ENCODE data around the gene INCA1.

The INCA1 gene, protein sequence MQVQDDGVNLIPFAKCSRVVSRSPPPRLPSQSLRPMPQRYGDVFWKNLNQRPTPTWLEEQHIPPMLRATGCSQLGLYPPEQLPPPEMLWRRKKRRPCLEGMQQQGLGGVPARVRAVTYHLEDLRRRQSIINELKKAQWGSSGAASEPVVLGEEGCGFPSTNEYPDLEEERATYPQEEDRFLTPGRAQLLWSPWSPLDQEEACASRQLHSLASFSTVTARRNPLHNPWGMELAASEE

DNA sequence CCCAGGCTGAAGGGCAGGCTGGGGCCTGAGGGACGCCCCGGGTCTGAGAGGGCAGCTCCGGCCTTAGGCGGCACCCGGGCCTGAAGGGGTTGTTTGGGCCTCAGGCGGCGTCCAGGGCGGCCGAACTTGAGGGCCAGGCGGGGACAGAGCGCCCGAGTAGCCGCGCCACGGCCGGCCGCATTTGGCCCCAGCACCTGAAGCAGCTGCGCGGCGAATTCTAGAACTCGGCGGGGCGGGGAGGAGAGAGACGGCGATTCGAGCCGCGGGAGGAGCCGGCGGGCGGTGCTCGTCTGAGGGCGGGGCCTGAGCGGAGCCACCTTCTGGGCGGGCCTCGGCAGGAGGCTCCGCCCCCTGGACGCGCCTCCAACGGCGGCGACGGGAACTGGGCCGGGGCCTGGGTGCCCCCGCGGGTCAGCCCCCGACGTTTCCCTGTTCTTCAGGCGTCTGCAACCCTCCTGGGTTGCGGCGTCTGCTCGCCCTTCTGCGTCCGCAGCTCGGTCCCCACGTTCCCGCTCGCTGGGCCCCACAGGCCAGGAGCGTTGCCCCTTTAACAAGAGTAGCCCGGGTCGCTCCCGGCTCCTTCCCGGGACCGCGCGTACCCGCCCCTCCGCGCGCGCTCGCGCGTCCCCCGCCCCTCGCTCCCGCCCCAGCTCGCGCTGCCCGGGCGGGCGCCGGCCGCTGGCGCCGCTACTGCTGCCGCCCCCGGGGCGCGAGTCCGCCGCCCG is at the start of gene INCA1, which contains the start of gene KIF1C:
Gene INCA1, minus strand, starts transcription at position 221 of the 725 bp plus-strand sequence. CDS start 3,085 bp downstream, outside the sequence.
Gene KIF1C, plus strand, starts transcription at position 649 of the 725 bp plus-strand sequence. CDS start 2,297 bp downstream, outside the sequence.
- peaks cover 18% of the 10 kb centered on the region for H3K27me3 ChIP-seq (ENCODE audit: control insufficient read depth, insufficient read depth, low read length)
- no peak within 1 kb of the TSS for H3K27ac ChIP-seq (ENCODE audit: low read length)
- H3K4me1 ChIP-seq (ENCODE audit: control insufficient read depth, low read depth, low read length) = peaks cover 16% of the 10 kb centered on the region
- H3K4me3 ChIP-seq (ENCODE audit: low read length) = peak within 1 kb of the TSS; percentile 87
- H3K9ac ChIP-seq (ENCODE audit: low read length) = peak within 1 kb of the TSS; percentile 68
- H3K9me3 ChIP-seq (ENCODE audit: control insufficient read depth, low read depth, low read length) = no peaks in the 10 kb centered on the region
- H3K36me3 ChIP-seq (ENCODE audit: control insufficient read depth, low read depth, low read length) = peaks cover 15% of the 10 kb centered on the region

DNA sequence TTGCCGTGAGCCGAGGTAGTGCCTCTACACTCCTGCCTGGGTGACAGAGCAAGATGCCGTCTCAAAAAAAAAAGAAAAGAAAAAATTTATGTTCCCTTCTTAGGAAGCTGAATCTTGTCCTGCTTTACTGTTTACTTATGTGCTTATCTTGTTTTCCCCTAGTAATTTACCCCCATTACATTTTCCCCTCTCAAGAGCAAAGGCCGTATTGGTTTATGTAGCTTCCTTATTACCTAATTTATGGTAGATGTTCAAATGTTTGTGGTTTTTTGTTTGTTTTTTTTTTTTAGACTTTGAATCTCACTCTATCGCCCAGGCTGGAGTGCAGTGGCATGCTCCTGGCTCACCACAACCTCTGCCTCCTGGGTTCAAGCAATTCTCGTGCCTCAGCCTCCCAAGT is 48.2 kb upstream of the INCA1 start:
- H3K36me3 ChIP-seq (ENCODE audit: control insufficient read depth, low read depth, low read length) = no peaks in the 10 kb centered on the region
- H3K4me3 ChIP-seq (ENCODE audit: low read length) = no peak overlapping the region
- no peaks in the 10 kb centered on the region for H3K27me3 ChIP-seq (ENCODE audit: control insufficient read depth, insufficient read depth, low read length)
- no peaks in the 10 kb centered on the region for H3K9me3 ChIP-seq (ENCODE audit: control insufficient read depth, low read depth, low read length)
- no peaks in the 10 kb centered on the region for H3K4me1 ChIP-seq (ENCODE audit: control insufficient read depth, low read depth, low read length)
- no peak overlapping the region for H3K9ac ChIP-seq (ENCODE audit: low read length)
- H3K27ac ChIP-seq (ENCODE audit: low read length) = no peak overlapping the region

DNA sequence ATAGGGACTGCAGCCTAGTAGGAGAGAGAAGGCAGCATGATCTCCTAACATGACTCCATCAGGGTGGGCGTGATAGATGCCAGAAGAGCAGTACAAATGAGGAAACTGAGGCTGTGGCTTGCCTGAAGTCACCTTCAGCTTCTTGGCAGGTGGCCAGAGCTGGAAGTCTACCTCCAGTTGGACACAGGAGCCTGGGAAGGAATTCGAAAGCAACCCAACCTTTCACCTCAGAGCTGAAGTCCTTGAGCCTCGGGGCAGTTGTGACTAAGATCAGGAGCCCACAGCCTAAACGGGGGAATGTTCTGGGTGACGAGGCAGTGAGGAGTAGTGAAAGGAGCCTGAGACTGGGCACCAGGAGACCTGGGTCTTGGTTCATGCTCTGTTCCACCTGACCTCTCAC is 47.3 kb upstream of the INCA1 start:
- Histone ChIP-seq H3K27me3 (ENCODE audit: control insufficient read depth, insufficient read depth, low read length) (no peaks in the 10 kb centered on the region), H3K9me3 (ENCODE audit: control insufficient read depth, low read depth, low read length) (no peaks in the 10 kb centered on the region), H3K4me1 (ENCODE audit: control insufficient read depth, low read depth, low read length) (no peaks in the 10 kb centered on the region), H3K9ac (ENCODE audit: low read length) (no peak overlapping the region), H3K27ac (ENCODE audit: low read length) (no peak overlapping the region), H3K4me3 (ENCODE audit: low read length) (no peak overlapping the region), H3K36me3 (ENCODE audit: control insufficient read depth, low read depth, low read length) (no peaks in the 10 kb centered on the region)

DNA sequence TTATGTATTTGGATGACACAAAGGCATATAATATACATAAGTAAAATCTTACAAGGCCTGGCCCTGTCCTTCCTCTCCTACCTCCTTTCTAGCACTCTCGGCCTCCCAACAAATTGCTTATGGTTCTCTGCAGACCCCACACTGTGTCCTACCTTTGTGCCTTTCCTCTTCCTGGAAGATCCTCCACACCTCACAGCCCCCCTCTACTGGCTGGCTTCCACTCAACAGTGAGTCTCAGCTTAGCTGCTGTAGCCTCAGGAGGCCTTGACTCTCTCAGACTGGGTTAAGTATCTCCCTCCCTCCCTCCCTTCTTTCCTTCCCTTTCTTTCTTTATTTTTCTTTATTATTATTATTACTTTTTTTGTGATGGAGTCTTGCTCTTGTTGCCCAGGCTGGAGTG is 46.2 kb upstream of the INCA1 start:
- Histone ChIP-seq H3K27me3 (ENCODE audit: control insufficient read depth, insufficient read depth, low read length) (no peaks in the 10 kb centered on the region), H3K9me3 (ENCODE audit: control insufficient read depth, low read depth, low read length) (no peaks in the 10 kb centered on the region)

DNA sequence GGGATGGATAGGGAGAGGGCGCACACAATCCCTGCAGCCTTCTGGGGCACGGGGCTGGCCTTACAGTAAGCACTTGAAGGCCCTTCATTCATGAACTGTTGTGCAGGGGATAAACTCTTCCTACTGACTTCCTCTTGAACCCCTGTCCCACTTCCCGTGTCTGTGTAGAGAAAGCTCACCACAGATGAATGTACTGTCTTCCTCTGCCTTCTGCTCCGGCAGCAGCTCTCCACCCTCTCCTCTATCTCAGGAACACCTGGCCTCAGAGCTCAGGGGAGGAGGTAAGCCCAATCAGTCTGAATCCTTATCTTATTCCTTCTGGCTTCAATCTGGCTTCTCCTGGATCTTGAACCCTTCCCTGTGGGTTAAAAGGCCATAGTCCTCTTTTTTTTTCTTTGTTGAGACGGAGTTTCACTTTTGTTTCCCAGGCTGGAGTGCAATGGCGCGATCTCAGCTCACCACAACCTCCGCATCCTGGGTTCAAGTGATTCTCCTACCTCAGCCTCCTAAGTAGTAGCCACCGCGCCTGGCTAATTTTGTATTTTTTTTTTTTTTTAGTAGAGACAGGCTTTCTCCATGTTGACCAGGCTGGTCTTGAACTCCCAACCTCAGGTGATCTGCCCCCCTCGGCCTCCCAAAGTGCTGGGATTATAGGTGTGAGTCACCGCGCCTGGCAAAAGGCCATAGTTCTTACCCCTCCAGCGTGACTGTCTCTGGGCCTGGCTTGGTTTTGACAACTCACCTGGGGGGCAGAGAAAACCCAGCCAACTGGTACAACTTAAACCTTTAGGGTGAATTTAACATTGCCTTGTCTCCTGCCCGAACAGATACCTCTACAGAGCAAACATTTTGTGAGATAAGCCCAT is 45.1 kb upstream of the INCA1 start:
- Histone ChIP-seq H3K4me1 (ENCODE audit: control insufficient read depth, low read depth, low read length) (no peaks in the 10 kb centered on the region), H3K4me3 (ENCODE audit: low read length) (no peak overlapping the region), H3K27me3 (ENCODE audit: control insufficient read depth, insufficient read depth, low read length) (no peaks in the 10 kb centered on the region), H3K9ac (ENCODE audit: low read length) (no peak overlapping the region), H3K9me3 (ENCODE audit: control insufficient read depth, low read depth, low read length) (no peaks in the 10 kb centered on the region), H3K36me3 (ENCODE audit: control insufficient read depth, low read depth, low read length) (no peaks in the 10 kb centered on the region), H3K27ac (ENCODE audit: low read length) (no peak overlapping the region)

More for the DNA sequence above, 46.2 kb upstream of the INCA1 start:
- Histone ChIP-seq H3K27ac (ENCODE audit: low read length) (no peak overlapping the region), H3K9ac (ENCODE audit: low read length) (no peak overlapping the region), H3K4me3 (ENCODE audit: low read length) (no peak overlapping the region), H3K4me1 (ENCODE audit: control insufficient read depth, low read depth, low read length) (no peaks in the 10 kb centered on the region), H3K36me3 (ENCODE audit: control insufficient read depth, low read depth, low read length) (no peaks in the 10 kb centered on the region)

DNA sequence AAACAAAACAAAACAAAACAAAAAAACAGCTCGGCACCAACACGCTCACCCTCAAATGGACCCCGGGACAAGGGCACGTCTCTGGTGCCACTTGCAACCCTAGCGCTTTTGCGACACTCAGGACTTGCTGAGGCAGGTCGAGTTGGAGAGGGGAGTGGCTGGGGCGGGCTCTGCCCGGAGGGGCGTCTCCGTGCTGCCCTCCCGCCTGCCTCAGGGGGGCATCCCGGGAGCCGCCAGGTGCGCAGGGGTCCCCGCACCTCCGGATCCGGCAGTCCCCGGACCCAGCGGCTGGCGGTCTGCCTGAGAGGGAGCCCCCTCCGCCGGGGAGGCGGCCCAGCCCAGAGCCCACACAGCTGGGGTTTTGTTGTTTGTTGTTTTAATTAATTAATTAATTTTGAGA is 38.0 kb upstream of the INCA1 start, which contains the start of gene SLC52A1:
Gene SLC52A1, minus strand, starts transcription at position 112 of the 400 bp plus-strand sequence. CDS start 820 bp downstream, outside the sequence.
- peak within 1 kb of the TSS; percentile 40 for H3K4me3 ChIP-seq (ENCODE audit: low read length)
- no peak within 1 kb of the TSS for H3K27ac ChIP-seq (ENCODE audit: low read length)

DNA sequence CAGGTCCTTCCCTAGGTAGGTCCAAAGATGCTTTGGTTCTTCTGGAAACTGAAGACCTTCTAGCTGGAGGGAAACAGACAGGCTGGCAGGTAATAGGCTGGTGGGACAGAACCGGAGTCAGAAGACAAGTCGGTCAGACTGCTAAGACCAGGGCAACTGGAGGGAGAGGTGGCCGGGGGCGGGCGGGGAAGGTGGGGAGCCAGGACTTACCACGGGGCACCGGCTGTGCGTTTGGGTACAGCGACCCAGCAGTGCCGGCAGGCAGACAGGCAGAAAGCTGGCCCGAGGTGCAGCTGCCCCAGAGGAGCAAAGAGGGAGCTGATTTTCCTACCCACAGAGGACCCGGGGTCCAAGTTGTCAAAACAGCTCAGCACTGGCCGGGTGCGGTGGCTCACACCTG is 37.3 kb upstream of the INCA1 start:
- Histone ChIP-seq H3K36me3 (ENCODE audit: control insufficient read depth, low read depth, low read length) (no peaks in the 10 kb centered on the region), H3K27ac (ENCODE audit: low read length) (no peak overlapping the region), H3K4me1 (ENCODE audit: control insufficient read depth, low read depth, low read length) (no peaks in the 10 kb centered on the region), H3K9me3 (ENCODE audit: control insufficient read depth, low read depth, low read length) (no peaks in the 10 kb centered on the region), H3K4me3 (ENCODE audit: low read length) (no peak overlapping the region), H3K27me3 (ENCODE audit: control insufficient read depth, insufficient read depth, low read length) (peaks cover 20% of the 10 kb centered on the region), H3K9ac (ENCODE audit: low read length) (no peak overlapping the region)

More for the DNA sequence above, 38.0 kb upstream of the INCA1 start, which contains the start of gene SLC52A1:
- no peaks in the 10 kb centered on the region for H3K9me3 ChIP-seq (ENCODE audit: control insufficient read depth, low read depth, low read length)
- H3K9ac ChIP-seq (ENCODE audit: low read length) = no peak within 1 kb of the TSS
- no peaks in the 10 kb centered on the region for H3K36me3 ChIP-seq (ENCODE audit: control insufficient read depth, low read depth, low read length)
- H3K4me1 ChIP-seq (ENCODE audit: control insufficient read depth, low read depth, low read length) = no peaks in the 10 kb centered on the region
- H3K27me3 ChIP-seq (ENCODE audit: control insufficient read depth, insufficient read depth, low read length) = peaks cover 20% of the 10 kb centered on the region

DNA sequence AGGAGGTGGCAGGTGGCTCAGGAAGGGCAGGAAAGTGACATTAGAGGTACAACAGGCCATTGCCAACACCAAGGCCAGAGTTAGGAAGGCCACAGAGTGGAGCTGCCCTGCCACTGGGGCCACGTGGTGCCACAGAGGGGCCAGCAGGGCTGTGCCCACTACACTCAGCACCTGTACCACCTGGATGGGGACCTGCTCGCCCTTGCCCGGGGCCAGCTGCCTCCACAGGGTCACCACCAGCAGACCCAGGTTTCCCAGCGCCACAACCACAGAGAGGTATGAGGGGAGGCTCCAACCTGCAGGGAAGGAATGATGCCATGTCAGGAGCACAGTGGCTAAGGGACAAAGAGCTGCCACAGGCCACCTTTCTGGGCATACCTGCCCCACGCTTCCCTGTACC is 36.7 kb upstream of the INCA1 start:
- H3K9me3 ChIP-seq (ENCODE audit: control insufficient read depth, low read depth, low read length) = no peaks in the 10 kb centered on the region
- H3K27me3 ChIP-seq (ENCODE audit: control insufficient read depth, insufficient read depth, low read length) = peaks cover 20% of the 10 kb centered on the region
- no peak overlapping the region for H3K4me3 ChIP-seq (ENCODE audit: low read length)
- no peaks in the 10 kb centered on the region for H3K4me1 ChIP-seq (ENCODE audit: control insufficient read depth, low read depth, low read length)
- no peak overlapping the region for H3K9ac ChIP-seq (ENCODE audit: low read length)
- no peak overlapping the region for H3K27ac ChIP-seq (ENCODE audit: low read length)
- no peaks in the 10 kb centered on the region for H3K36me3 ChIP-seq (ENCODE audit: control insufficient read depth, low read depth, low read length)

DNA sequence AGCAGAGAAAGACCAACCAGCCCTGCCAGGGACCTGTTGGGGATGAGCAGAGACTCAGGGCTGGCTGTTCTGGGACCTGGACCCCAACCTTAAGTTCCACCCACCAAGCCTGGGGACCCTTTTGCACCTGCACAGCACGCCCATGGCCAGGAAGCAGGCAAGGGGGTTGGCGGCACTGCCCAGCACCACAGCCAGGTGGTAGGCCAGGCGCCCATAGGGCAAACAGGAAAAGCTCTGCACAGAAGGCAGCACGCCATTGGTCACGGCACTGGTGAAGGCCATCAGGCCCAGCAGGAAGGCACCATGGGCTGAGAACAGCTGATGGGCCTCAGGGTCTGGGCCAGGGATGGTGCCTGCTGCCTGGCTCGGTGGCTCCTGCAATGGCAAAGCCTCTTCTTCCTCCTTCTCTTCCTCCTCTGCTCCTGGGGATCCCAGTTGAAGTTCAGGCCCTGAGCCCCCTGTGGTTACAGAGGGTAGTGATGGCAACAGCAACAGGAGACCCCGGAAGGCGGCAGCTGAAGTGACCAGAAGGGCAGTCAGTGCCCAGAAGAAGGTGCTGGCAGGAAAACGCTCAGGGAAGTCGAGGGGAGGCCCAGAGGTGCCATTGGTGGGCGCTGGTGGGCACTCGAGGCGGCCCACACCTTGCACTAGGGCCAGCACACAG is 36.2 kb upstream of the INCA1 start:
- Histone ChIP-seq H3K27me3 (ENCODE audit: control insufficient read depth, insufficient read depth, low read length) (peaks cover 20% of the 10 kb centered on the region), H3K9me3 (ENCODE audit: control insufficient read depth, low read depth, low read length) (no peaks in the 10 kb centered on the region), H3K36me3 (ENCODE audit: control insufficient read depth, low read depth, low read length) (no peaks in the 10 kb centered on the region), H3K4me3 (ENCODE audit: low read length) (no peak overlapping the region), H3K27ac (ENCODE audit: low read length) (no peak overlapping the region), H3K9ac (ENCODE audit: low read length) (no peak overlapping the region), H3K4me1 (ENCODE audit: control insufficient read depth, low read depth, low read length) (no peaks in the 10 kb centered on the region)

DNA sequence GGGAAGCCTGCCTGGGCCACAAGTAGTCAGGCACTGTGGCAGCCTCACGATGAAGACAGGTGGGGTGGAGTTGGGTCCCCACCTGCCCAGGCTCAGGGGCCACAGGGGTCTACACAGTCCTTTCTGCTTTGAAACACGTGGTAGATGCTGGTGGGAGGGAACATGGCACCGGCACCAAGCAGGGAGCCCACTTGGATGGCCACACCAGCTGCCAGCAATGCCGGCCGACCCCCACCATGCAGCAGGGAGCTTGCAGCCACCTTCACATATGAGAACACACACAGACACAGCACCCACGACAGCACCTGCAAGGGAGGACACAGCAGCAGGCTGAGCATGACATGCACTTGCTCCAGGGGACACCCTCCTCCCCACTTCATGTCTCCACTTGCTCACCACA is 35.5 kb upstream of the INCA1 start:
- no peak overlapping the region for H3K27ac ChIP-seq (ENCODE audit: low read length)
- no peak overlapping the region for H3K9ac ChIP-seq (ENCODE audit: low read length)
- no peak overlapping the region for H3K4me3 ChIP-seq (ENCODE audit: low read length)
- peaks cover 20% of the 10 kb centered on the region for H3K27me3 ChIP-seq (ENCODE audit: control insufficient read depth, insufficient read depth, low read length)
- no peaks in the 10 kb centered on the region for H3K4me1 ChIP-seq (ENCODE audit: control insufficient read depth, low read depth, low read length)
- no peaks in the 10 kb centered on the region for H3K9me3 ChIP-seq (ENCODE audit: control insufficient read depth, low read depth, low read length)
- H3K36me3 ChIP-seq (ENCODE audit: control insufficient read depth, low read depth, low read length) = no peaks in the 10 kb centered on the region
